GM18520 (cell line): ENCODE measurements around the gene MAP3K4.
"Not testable (repeated sequence)": the region's sequence is repeated elsewhere in the genome, so short reads cannot be mapped to it uniquely, and the experiment has no call there.

Experiments
- ATAC-seq: cut with Tn5 transposase; IDR thresholded peaks from one replicate; pipeline ENCODE4 v1.9.1; 2021; ENCODE audit not compliant: unreplicated experiment

The MAP3K4 gene

GRCh38 chr6:160972111-160972510 is 19.5 kb upstream of the MAP3K4 start:
- ATAC-seq: peak; percentile 68

DNA sequence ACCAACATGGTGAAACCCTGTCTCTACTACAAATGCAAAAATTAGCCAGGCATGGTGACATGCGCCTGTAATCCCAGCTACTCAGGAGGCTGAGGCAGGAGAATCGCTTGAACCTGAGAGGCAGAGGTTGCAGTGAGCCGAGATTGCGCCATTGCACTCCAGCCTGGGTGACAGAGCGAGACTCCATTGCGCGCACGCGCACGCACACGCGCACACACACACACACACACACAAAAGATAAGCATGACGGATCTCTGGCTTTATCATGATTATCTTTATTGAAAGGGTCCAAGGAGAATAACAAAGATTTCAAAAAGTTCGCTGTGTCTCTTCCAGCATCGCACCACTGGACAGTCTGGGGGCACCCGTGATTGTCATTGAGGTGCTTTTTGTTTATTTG is 19.0 kb upstream of the MAP3K4 start:
- not testable (repeated sequence) for ATAC-seq

GRCh38 chr6:160973311-160974250 is 18.0 kb upstream of the MAP3K4 start:
- no peak for ATAC-seq

GRCh38 chr6:160974304-160974771 is 17.2 kb upstream of the MAP3K4 start:
- ATAC-seq: no peak

DNA sequence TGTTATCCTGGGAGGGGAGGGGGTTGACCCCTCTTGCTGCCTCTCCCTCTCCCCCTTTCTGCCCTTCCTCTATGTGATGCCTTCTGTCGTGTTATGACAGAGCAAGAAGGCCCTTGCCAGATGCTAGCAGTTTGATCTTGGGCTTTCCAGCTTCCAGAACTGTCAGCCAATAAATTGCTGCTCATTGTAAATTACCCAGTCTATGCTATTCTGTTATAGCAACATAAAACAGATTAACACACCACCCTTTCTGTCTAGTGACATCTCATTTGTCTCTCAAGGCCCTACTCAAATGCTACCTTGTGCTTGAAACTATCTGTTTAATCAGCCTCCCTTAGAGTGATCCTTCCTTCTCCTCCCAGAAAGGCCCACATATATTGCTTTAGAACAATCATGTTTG is 16.4 kb upstream of the MAP3K4 start:
- ATAC-seq: no peak

- not testable (repeated sequence) for ATAC-seq
These were observed 15.6 kb upstream of the MAP3K4 start for GRCh38 chr6:160975961-160976360.

DNA sequence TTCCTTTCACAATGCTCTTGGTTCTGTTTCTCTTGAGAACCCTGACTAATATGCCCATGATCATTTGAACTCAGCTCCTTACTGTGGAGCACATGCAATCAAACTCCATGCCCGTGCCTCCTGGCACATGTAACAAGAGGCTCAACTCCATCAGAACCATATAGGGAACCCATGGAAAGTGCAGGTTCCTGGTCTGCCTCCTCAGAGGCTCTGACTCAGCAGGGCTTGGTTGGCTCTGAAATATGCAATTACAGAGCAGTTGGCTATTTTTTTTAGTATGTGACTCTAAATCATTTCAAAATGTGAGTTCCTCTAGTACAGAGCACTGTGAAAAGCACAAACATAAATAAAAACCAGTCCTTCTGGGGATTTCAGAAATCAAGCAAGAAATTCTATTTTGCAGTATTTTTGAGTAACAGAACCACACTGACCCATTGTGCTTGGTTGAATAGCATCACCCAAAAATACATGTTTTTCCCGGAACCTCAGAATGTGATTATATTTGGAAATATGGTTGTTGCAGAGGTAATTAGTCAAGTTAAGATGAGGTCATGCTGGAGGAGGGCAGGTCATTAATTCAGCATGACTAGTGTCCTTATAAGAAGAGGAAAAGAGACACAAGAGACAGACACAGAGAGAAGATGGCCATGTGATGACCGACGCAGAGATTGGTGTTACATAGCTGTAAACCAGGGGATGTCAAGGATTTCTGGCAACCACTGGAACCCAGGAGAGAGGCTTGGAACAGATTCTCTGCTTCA is 13.2 kb upstream of the MAP3K4 start:
- no peak for ATAC-seq

DNA sequence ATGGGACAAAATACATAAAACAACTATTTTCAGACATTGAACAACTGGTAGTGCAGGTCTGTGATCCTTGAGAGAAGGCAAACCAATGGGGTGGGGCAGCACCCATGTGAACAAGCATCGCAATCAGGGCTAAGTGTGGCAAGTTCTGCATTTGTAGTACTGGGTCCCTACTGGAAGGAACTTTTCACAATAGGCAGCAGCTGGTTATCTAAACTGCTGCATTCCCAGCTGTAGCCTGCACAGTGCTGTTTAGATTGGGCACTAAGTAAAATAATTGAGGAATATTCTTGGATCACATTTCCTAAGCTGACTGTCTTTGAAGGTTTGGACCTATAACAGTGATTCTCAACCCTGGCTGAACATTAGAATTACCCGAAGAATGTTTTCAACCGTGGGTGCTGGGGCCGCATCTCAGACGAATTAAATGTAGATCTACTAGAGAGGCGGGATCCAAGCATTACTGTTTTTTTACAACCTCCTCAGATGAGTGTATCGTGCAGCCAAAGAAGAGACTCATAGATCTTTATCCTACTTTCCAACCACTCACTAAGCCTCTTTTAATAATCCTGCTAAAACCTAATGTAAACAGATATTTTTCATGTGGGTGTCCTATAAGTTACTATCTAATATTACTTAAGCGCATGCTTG is 12.4 kb upstream of the MAP3K4 start:
- no peak for ATAC-seq

DNA sequence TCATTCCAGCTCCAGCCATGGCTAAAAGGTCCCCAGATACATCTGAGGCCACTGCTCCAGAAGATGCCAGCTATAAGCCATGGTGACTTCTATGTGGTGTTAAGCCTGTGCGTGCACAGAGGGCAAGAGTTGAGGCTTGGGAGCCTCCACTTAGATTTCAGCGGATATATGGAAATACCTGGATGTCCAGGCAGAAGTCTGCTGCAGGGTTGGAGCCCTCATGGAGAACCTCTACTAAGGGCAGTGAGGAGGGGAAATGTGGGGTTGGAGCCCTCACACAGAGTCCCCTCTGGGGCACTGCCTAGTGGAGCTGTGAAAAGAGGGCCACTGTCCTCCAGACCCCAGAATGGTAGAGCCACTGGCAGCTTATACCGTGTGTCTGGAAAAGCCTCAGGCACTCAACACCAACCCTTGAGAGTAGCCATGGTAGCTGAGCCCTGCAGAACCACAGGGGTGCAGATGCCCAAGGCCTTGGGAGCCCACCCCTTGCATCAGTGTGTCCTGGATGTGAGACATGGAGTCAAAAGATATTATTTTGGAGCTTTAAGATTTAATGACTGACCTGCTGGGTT is 8.1 kb upstream of the MAP3K4 start:
- not testable (repeated sequence) for ATAC-seq

GRCh38 chr6:160986851-160987250 is 4.7 kb upstream of the MAP3K4 start:
- ATAC-seq: no peak

GRCh38 chr6:160987265-160987664 is 4.3 kb upstream of the MAP3K4 start:
- ATAC-seq: no peak

- ATAC-seq: no peak
These were observed 643 bp upstream of the MAP3K4 start for GRCh38 chr6:160990847-160991405.

DNA sequence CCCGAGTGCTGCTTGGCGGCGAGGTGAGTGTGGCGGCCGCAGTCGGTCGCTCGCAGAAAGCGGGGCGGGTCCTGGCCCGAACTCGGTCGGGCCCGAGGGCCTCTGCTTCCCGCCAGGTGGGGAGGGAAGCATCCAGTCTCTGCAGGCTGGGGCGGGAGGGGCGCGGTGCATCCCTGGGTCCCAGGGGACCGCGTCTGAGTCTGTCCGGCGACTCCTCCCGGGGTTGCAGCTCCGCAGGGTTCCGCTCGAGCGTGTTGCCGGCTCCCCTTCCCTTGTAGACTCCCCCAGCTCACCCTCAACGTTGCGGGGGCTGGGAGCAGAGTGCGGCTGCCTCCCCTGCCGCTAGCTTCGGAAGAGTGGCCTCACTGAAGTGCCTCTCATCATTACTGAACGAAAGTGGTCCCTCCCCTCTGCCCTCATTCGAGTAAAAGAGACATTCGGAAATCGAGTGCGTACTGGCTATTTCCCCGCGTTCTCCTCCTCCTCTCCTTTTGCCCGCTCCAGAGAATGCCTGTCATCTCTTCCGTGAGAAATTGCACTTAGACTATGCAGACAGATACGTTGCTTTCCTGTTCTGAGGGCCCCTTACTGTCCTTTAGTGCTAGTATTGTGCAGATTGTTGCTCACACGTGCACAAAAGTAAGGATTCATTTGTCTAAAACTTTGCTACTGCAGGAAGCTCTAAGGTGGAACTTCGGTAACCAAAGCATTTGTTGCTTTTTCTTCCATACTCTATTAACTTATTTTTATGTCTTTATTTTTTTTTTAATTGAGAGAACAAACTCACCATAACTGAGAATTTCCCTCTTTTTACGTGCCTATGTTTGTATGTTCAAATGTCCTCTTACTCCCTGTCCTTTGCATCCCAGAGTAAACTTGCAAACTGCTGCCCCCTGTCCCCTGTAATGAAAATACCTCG is 751 bp downstream of the MAP3K4 start:
- ATAC-seq: peak; percentile 16

GRCh38 chr6:160992980-160993314 is 1.4 kb downstream of the MAP3K4 start:
- ATAC-seq: no peak

- ATAC-seq: no peak
These were observed 3.7 kb downstream of the MAP3K4 start for GRCh38 chr6:160995271-160995670.

- ATAC-seq: no peak
These were observed 4.6 kb downstream of the MAP3K4 start for GRCh38 chr6:160996131-160996601.

GRCh38 chr6:160998217-160998616 is 6.6 kb downstream of the MAP3K4 start:
- no peak for ATAC-seq

DNA sequence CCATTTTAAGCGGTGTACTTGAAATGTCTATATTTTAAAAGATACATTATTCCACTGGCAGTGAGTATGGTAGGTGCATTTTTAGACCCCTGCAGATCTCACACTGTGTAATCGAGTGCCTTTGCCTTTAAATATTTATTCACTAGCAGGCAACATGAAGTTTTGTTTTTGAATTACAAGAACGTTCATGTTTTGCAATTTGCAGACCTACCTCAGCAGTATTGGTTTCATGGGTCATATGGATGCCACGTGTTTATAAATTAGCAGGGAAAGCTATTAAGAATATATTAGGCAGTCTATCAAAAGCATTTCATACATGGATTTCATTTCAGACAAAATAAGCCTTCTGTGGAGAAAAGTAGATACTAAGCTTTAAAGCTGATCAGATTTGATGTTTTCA is 7.2 kb downstream of the MAP3K4 start:
- no peak for ATAC-seq

GRCh38 chr6:160999516-160999915 is 7.9 kb downstream of the MAP3K4 start:
- no peak for ATAC-seq

DNA sequence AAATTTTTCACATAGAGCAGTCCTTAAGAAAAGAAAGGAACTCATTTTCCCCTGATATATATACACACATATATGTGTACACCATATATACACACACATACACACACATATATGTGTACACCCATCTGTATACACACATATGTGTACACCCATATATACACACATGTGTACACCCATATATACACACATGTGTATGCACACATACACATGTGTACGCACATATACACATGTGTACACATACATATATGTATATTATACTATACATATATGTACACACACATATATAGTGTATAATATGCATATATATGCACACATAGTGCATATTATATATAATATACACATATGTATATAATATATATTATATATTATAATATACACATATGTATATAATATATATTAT is 9.1 kb downstream of the MAP3K4 start:
- no peak for ATAC-seq
